ENCODE results near the gene C4orf50. TPM values are rescaled to one million over a fixed set of nuclear protein-coding genes. Genes with fewer than 3 reads are reported as not detected.

Gene C4orf50
- total RNA-seq, 1 experiment from 2014 or later, result not detected

- intact Hi-C loops (cut with micrococcal nuclease; ENCODE audit: unreplicated experiment), result no loop called here
- no peak for TF ChIP-seq CTCF (conservative IDR thresholded peaks at IDR 0.05)
- TF ChIP-seq EZH2 (IDR thresholded peaks at IDR 0.05; ENCODE audit: low read depth), result no peak
- peaks cover 23% of the 10 kb centered on the region for H3K27me3 ChIP-seq (ENCODE audit: insufficient read depth, low read depth)
- H3K27ac ChIP-seq, result no peak overlapping the region
- H3K9me3 ChIP-seq (ENCODE audit: insufficient read depth, low read depth), result no peaks in the 10 kb centered on the region
- ChIA-PET CTCF (no interaction called here), POLR2A (ENCODE audit: unreplicated experiment) (interaction anchor here (0.8 kb wide), 1 partner anchor 46 kb away, joined by 4 read pairs; no protein-coding TSS in a partner anchor)
- no peaks in the 10 kb centered on the region for H3K79me2 ChIP-seq (ENCODE audit: low read depth)
- no peak overlapping the region for H3K4me3 ChIP-seq
- no peaks in the 10 kb centered on the region for H3F3A ChIP-seq (ENCODE audit: insufficient read depth, low read depth)
- H3K4me2 ChIP-seq, result no peak overlapping the region
- no peaks in the 10 kb centered on the region for H4K20me1 ChIP-seq (ENCODE audit: insufficient read depth)
- no peaks in the 10 kb centered on the region for H3K36me3 ChIP-seq (ENCODE audit: low read depth)
- BruUV-seq (replicated peaks), result no TSS peak
- no peak overlapping the region for H2AFZ ChIP-seq
- H3K9me2 ChIP-seq (ENCODE audit: insufficient read depth), result no peaks in the 10 kb centered on the region
- no peaks in the 10 kb centered on the region for H3K4me1 ChIP-seq (replicated peaks; ENCODE audit: insufficient read depth)
- DNase-seq, result no peak
Measured at GRCh38 chr4:6055436-6055835, 37.2 kb upstream of the C4orf50 start.

DNA sequence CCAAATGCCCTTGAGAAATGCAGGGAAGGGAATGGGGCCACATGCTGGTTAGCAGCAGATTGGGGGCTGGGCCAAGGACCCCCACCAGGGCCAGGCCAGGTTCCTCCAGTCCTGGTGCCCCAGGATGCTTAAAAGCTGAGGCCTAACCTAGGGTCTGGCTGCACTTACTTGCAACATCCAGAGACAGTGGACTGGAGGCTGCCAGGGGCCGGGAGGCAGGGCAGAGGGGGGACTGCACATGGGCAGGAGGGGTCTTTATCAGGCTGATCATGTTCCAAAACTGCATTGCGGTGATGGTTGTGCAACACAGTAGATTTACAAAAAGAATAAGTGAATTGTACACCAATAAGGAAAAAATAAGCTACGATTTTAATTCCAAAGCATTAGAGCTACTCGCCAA lies 36.8 kb upstream of the C4orf50 start:
- no TSS peak for BruUV-seq (replicated peaks)
- intact Hi-C loops (cut with micrococcal nuclease; ENCODE audit: unreplicated experiment), result no loop called here
- Histone ChIP-seq H4K20me1 (ENCODE audit: insufficient read depth) (no peaks in the 10 kb centered on the region), H3K9me3 (ENCODE audit: insufficient read depth, low read depth) (no peaks in the 10 kb centered on the region), H3K4me2 (no peak overlapping the region), H3K9me2 (ENCODE audit: insufficient read depth) (no peaks in the 10 kb centered on the region), H3K27me3 (ENCODE audit: insufficient read depth, low read depth) (peaks cover 27% of the 10 kb centered on the region), H3K4me1 (replicated peaks; ENCODE audit: insufficient read depth) (no peaks in the 10 kb centered on the region), H3K27ac (no peak overlapping the region), H3K4me3 (no peak overlapping the region), H2AFZ (no peak overlapping the region), H3F3A (ENCODE audit: insufficient read depth, low read depth) (no peaks in the 10 kb centered on the region), H3K36me3 (ENCODE audit: low read depth) (no peaks in the 10 kb centered on the region), H3K79me2 (ENCODE audit: low read depth) (no peaks in the 10 kb centered on the region)
- DNase-seq, result no peak
- ChIA-PET POLR2A (ENCODE audit: unreplicated experiment) (interaction anchor here (0.8 kb wide), 1 partner anchor 46 kb away, joined by 4 read pairs; no protein-coding TSS in a partner anchor), CTCF (no interaction called here)
- TF ChIP-seq EZH2 (IDR thresholded peaks at IDR 0.05; ENCODE audit: low read depth) (no peak), CTCF (conservative IDR thresholded peaks at IDR 0.05) (no peak)

- no peaks in the 10 kb centered on the region for H4K20me1 ChIP-seq (ENCODE audit: insufficient read depth)
- H3K27ac ChIP-seq, result no peak overlapping the region
- H3K27me3 ChIP-seq (ENCODE audit: insufficient read depth, low read depth), result peaks cover 33% of the 10 kb centered on the region
- BruUV-seq (replicated peaks), result no TSS peak
- ChIA-PET POLR2A (ENCODE audit: unreplicated experiment) (interaction anchor here (0.8 kb wide), 1 partner anchor 45 kb away, joined by 4 read pairs; no protein-coding TSS in a partner anchor), CTCF (no interaction called here)
- no peak overlapping the region for H3K4me2 ChIP-seq
- no peak overlapping the region for H2AFZ ChIP-seq
- TF ChIP-seq CTCF (conservative IDR thresholded peaks at IDR 0.05) (no peak), EZH2 (IDR thresholded peaks at IDR 0.05; ENCODE audit: low read depth) (no peak)
- H3K36me3 ChIP-seq (ENCODE audit: low read depth), result no peaks in the 10 kb centered on the region
- intact Hi-C loops (cut with micrococcal nuclease; ENCODE audit: unreplicated experiment), result no loop called here
- no peaks in the 10 kb centered on the region for H3K9me2 ChIP-seq (ENCODE audit: insufficient read depth)
- H3K9me3 ChIP-seq (ENCODE audit: insufficient read depth, low read depth), result no peaks in the 10 kb centered on the region
- no peak for DNase-seq
- H3K4me1 ChIP-seq (replicated peaks; ENCODE audit: insufficient read depth), result no peaks in the 10 kb centered on the region
- H3K4me3 ChIP-seq, result no peak overlapping the region
- no peaks in the 10 kb centered on the region for H3F3A ChIP-seq (ENCODE audit: insufficient read depth, low read depth)
- H3K79me2 ChIP-seq (ENCODE audit: low read depth), result no peaks in the 10 kb centered on the region
Measured at GRCh38 chr4:6054162-6054922, 36.1 kb upstream of the C4orf50 start.

Measured in PC-9 (cell line).